Breast epithelium (tissue), 4 donors: Measurements from ENCODE around the gene CHURC1. TPM values are rescaled to one million over a fixed set of nuclear protein-coding genes. Genes with fewer than 3 reads are reported as not detected.
A peak's percentile ranks its signal among the peaks of the same experiment; 100 is the strongest.

Experiments
- DNase-seq, 2 donors: peaks; one replicate each; pipeline ENCODE4 v3.0.0-alpha.2; 2019; ENCODE audit warnings: low spot score in 2 of 2
- H3K27ac ChIP-seq, 2 donors: fragments of 200-600 bp; sonication (generic) in 1 of 2; one replicate each; pipeline ENCODE4 v1.5.1; 2016 to 2019; ENCODE audit warnings: mild to moderate bottlenecking in 1 of 2
- H3K27me3 ChIP-seq, 2 donors: fragments of 200-600 bp; sonication (generic) in 1 of 2; one replicate each; pipeline versions ENCODE4 v1.5.1 to v1.6.0; 2017 to 2019; ENCODE audit warnings: control low read depth in 1 of 2, mild to moderate bottlenecking in 1 of 2
- H3K36me3 ChIP-seq: fragments of 200-600 bp; one replicate; pipeline ENCODE4 v1.5.1; 2019
- H3K4me1 ChIP-seq, 2 donors: fragments of 200-600 bp; sonication (generic); one replicate each; pipeline ENCODE4 v1.5.1; 2016 to 2019; ENCODE audit warnings: control low read depth in 1 of 2
- H3K4me3 ChIP-seq, 3 donors: fragments of 200-600 bp; sonication (generic); 1 replicate in 2 of 3; 2 replicates in 1 of 3; pipeline ENCODE4 v1.5.1; 2016 to 2019; ENCODE audit warnings: mild to moderate bottlenecking in 3 of 3, moderate library complexity in 2 of 3
- H3K9me3 ChIP-seq, 2 donors: fragments of 200-600 bp; sonication (generic) in 1 of 2; one replicate each; pipeline ENCODE4 v1.5.1; 2016 to 2019; ENCODE audit warnings: control low read depth in 1 of 2
- CTCF ChIP-seq, 3 donors: fragments of 450-650 bp; IDR thresholded peaks; one replicate each; pipeline ENCODE4 v1.5.1; 2016 to 2017; ENCODE audit warnings: antibody characterized with exemption in 3 of 3, mild to moderate bottlenecking in 3 of 3, moderate library complexity in 3 of 3
- POLR2A ChIP-seq: fragments of 450-650 bp; IDR thresholded peaks from one replicate; pipeline ENCODE4 v1.6.1; 2016; ENCODE audit warnings: antibody characterized with exemption, mild to moderate bottlenecking, moderate library complexity
- POLR2AphosphoS5 ChIP-seq, 3 donors: sonication (generic); formaldehyde crosslinking; IDR thresholded peaks; one replicate each; pipeline ENCODE4 v1.6.1; 2017; ENCODE audit warnings: antibody characterized with exemption in 3 of 3
- intact Hi-C: fragments of 100-400 bp; cut with DNase I; formaldehyde crosslinking; loops from one replicate; pipeline ENCODE4 v1.15.1; 2023; ENCODE audit warnings: low total_unique reads
- total RNA-seq, 3 donors: library from RNA; depleted of rRNA; stranded (reverse); fragments of >200 nt; gene quantifications; one replicate each; pipeline ENCODE4 v1.1.0, GENCODE V29; 2016

The CHURC1 gene
- total RNA-seq, 3 donors from 2014 or later, result 85.6 to 122 (median 102) TPM

GRCh38 chr14:64963611-64964010 lies 49.4 kb downstream of the CHURC1 start:
- H3K27me3 ChIP-seq, result no peaks in the 10 kb centered on the region
- intact Hi-C loops, result no loop called here
- H3K36me3 ChIP-seq, result no peaks in the 10 kb centered on the region
- TF ChIP-seq POLR2A (no peak), CTCF (IDR thresholded peaks at IDR 0.05) (no peak), POLR2AphosphoS5 (IDR thresholded peaks at IDR 0.05) (no peak)
- H3K4me3 ChIP-seq, result no peak overlapping the region
- H3K9me3 ChIP-seq, result no peaks in the 10 kb centered on the region
- no peak for DNase-seq
- peaks cover 0 to 11% of the 10 kb centered on the region in 2 donors for H3K4me1 ChIP-seq
- H3K27ac ChIP-seq, result no peak overlapping the region

- Histone ChIP-seq H3K27ac (peak overlapping the region; percentile 68 to 73), H3K36me3 (no peaks in the 10 kb centered on the region), H3K9me3 (no peaks in the 10 kb centered on the region), H3K4me3 (no peak overlapping the region), H3K27me3 (no peaks in the 10 kb centered on the region), H3K4me1 (peaks cover 0 to 13% of the 10 kb centered on the region in 2 donors)
- no peak for DNase-seq
- intact Hi-C loops, result no loop called here
- TF ChIP-seq POLR2A (no peak), POLR2AphosphoS5 (IDR thresholded peaks at IDR 0.05) (no peak), CTCF (IDR thresholded peaks at IDR 0.05) (no peak)
These were observed 51.2 kb downstream of the CHURC1 start for GRCh38 chr14:64965356-64966000.

- TF ChIP-seq CTCF (IDR thresholded peaks at IDR 0.05) (no peak), POLR2AphosphoS5 (IDR thresholded peaks at IDR 0.05) (peak in 1 of 3 donors; percentile 45), POLR2A (no peak)
- peak; percentile 79 to 87 for DNase-seq
- Histone ChIP-seq H3K4me1 (peaks cover 0 to 13% of the 10 kb centered on the region in 2 donors), H3K27me3 (no peaks in the 10 kb centered on the region), H3K27ac (peak overlapping the region; percentile 73 to 81), H3K36me3 (no peaks in the 10 kb centered on the region), H3K9me3 (no peaks in the 10 kb centered on the region), H3K4me3 (no peak overlapping the region)
- intact Hi-C loops, result no loop called here
These were observed 52.7 kb downstream of the CHURC1 start for GRCh38 chr14:64966976-64967375.

- TF ChIP-seq CTCF (IDR thresholded peaks at IDR 0.05) (no peak), POLR2AphosphoS5 (IDR thresholded peaks at IDR 0.05) (no peak), POLR2A (no peak)
- Histone ChIP-seq H3K4me3 (no peak overlapping the region), H3K4me1 (peaks cover 0 to 13% of the 10 kb centered on the region in 2 donors), H3K36me3 (no peaks in the 10 kb centered on the region), H3K9me3 (no peaks in the 10 kb centered on the region), H3K27me3 (no peaks in the 10 kb centered on the region), H3K27ac (peak overlapping the region; percentile 43 to 45)
- intact Hi-C loops, result no loop called here
- no peak for DNase-seq
These were observed 53.9 kb downstream of the CHURC1 start for GRCh38 chr14:64968167-64968566.

GRCh38 chr14:64968651-64969050 lies 54.4 kb downstream of the CHURC1 start:
- intact Hi-C loops, result no loop called here
- Histone ChIP-seq H3K36me3 (no peaks in the 10 kb centered on the region), H3K4me1 (peaks cover 0 to 13% of the 10 kb centered on the region in 2 donors), H3K27ac (peak overlapping the region; percentile 41 to 48), H3K4me3 (no peak overlapping the region), H3K27me3 (no peaks in the 10 kb centered on the region), H3K9me3 (no peaks in the 10 kb centered on the region)
- TF ChIP-seq CTCF (IDR thresholded peaks at IDR 0.05), result no peak
- no peak for DNase-seq
